Liver (tissue), 9 donors: ENCODE data around the gene GPR176. TPM values are rescaled to one million over a fixed set of nuclear protein-coding genes. Genes with fewer than 3 reads are reported as not detected.

ENCODE experiments used
- DNase-seq: peaks from one replicate; pipeline ENCODE4 v3.0.0-alpha.2; 2017; ENCODE audit warnings: low spot score
- H3K27ac ChIP-seq, 2 donors: one replicate each; pipeline ENCODE4 v1.7.0; 2013; ENCODE audit warnings: inconsistent platforms in 2 of 2, low read length in 2 of 2, control low read depth in 1 of 2, low read depth in 1 of 2, mild to moderate bottlenecking in 1 of 2
- H3K27me3 ChIP-seq, 4 donors: one replicate each; pipeline versions ENCODE4 v1.6.1 to v1.7.0; 2013; ENCODE audit warnings: low read length in 3 of 4, inconsistent platforms in 1 of 4, mild to moderate bottlenecking in 1 of 4, moderate library complexity in 1 of 4; ENCODE audit not compliant: control insufficient read depth in 4 of 4, insufficient read depth in 4 of 4
- H3K36me3 ChIP-seq, 4 donors: one replicate each; pipeline versions ENCODE4 v1.6.1 to v1.7.0; 2013; ENCODE audit warnings: low read length in 3 of 4, mild to moderate bottlenecking in 3 of 4, low read depth in 1 of 4, moderate library complexity in 1 of 4; ENCODE audit not compliant: control insufficient read depth in 4 of 4, insufficient read depth in 3 of 4
- H3K4me1 ChIP-seq, 4 donors: one replicate each; pipeline versions ENCODE4 v1.6.1 to v1.7.0; 2013; ENCODE audit warnings: low read length in 3 of 4, mild to moderate bottlenecking in 3 of 4, moderate library complexity in 1 of 4; ENCODE audit not compliant: control insufficient read depth in 4 of 4, insufficient read depth in 4 of 4
- H3K4me3 ChIP-seq, 3 donors: one replicate each; pipeline versions ENCODE4 v1.6.1 to v1.7.0; 2013; ENCODE audit warnings: low read length in 3 of 3, control low read depth in 1 of 3, low read depth in 1 of 3, mild to moderate bottlenecking in 1 of 3
- H3K9ac ChIP-seq, 2 donors: one replicate each; pipeline ENCODE4 v1.7.0; 2013; ENCODE audit warnings: low read length in 2 of 2, mild to moderate bottlenecking in 2 of 2, moderate library complexity in 2 of 2, control low read depth in 1 of 2, low read depth in 1 of 2
- H3K9me3 ChIP-seq, 4 donors: one replicate each; pipeline versions ENCODE4 v1.6.1 to v1.7.0; 2013; ENCODE audit warnings: low read length in 3 of 4; ENCODE audit not compliant: control insufficient read depth in 4 of 4
- ATF3 ChIP-seq: IDR thresholded peaks from 2 replicates; pipeline ENCODE4 v1.6.1; 2016; ENCODE audit warnings: antibody characterized with exemption
- CTCF ChIP-seq: fragments of 150-350 bp; IDR thresholded peaks from 2 replicates; pipeline ENCODE4 v1.5.1; 2017; ENCODE audit warnings: improper control_type of control experiment, low read depth, low read length; ENCODE audit not compliant: missing input control
- EGR1 ChIP-seq, 2 donors: IDR thresholded peaks; 2 replicates each; pipeline ENCODE4 v1.6.1; 2016 to 2018; ENCODE audit warnings: antibody characterized with exemption in 2 of 2, low read depth in 2 of 2
- FOXA1 ChIP-seq: IDR thresholded peaks from 2 replicates; pipeline ENCODE4 v1.6.1; 2016; ENCODE audit warnings: antibody characterized with exemption
- FOXA2 ChIP-seq: IDR thresholded peaks from 2 replicates; pipeline ENCODE4 v1.6.1; 2016; ENCODE audit warnings: antibody characterized with exemption
- GABPA ChIP-seq, 2 donors: IDR thresholded peaks in 1 of 2; conservative IDR thresholded peaks in 1 of 2; 2 replicates each; pipeline ENCODE4 v1.6.1; 2016; ENCODE audit warnings: antibody characterized with exemption in 2 of 2, mild to moderate bottlenecking in 1 of 2, moderate library complexity in 1 of 2
- HNF4A ChIP-seq, 2 donors: conservative IDR thresholded peaks; 2 replicates each; pipeline ENCODE4 v1.6.1; 2016; ENCODE audit warnings: antibody characterized with exemption in 2 of 2, mild to moderate bottlenecking in 2 of 2
- HNF4G ChIP-seq: IDR thresholded peaks from 2 replicates; pipeline ENCODE4 v1.6.1; 2016; ENCODE audit warnings: antibody characterized with exemption
- JUND ChIP-seq, 2 donors: IDR thresholded peaks; 2 replicates each; pipeline ENCODE4 v1.6.1; 2016; ENCODE audit warnings: antibody characterized with exemption in 2 of 2
- MAX ChIP-seq: IDR thresholded peaks from 2 replicates; pipeline ENCODE4 v1.6.1; 2016; ENCODE audit warnings: antibody characterized with exemption
- NR2F2 ChIP-seq: IDR thresholded peaks from 2 replicates; pipeline ENCODE4 v1.6.1; 2016; ENCODE audit warnings: antibody characterized with exemption
- RAD21 ChIP-seq, 2 donors: IDR thresholded peaks; 2 replicates each; pipeline ENCODE4 v1.6.1; 2016; ENCODE audit warnings: antibody characterized with exemption in 2 of 2, mild to moderate bottlenecking in 2 of 2
- REST ChIP-seq: IDR thresholded peaks from 2 replicates; pipeline ENCODE4 v1.6.1; 2016; ENCODE audit warnings: antibody characterized with exemption, mild to moderate bottlenecking
- RXRA ChIP-seq, 2 donors: IDR thresholded peaks; 2 replicates each; pipeline ENCODE4 v1.6.1; 2017 to 2018; ENCODE audit warnings: antibody characterized with exemption in 2 of 2, mild to moderate bottlenecking in 1 of 2
- SP1 ChIP-seq: IDR thresholded peaks from 2 replicates; pipeline ENCODE4 v1.6.1; 2018; ENCODE audit warnings: antibody characterized with exemption, mild to moderate bottlenecking
- TAF1 ChIP-seq: conservative IDR thresholded peaks from 2 replicates; pipeline ENCODE4 v1.6.1; 2016; ENCODE audit warnings: antibody characterized with exemption, mild to moderate bottlenecking
- YY1 ChIP-seq: IDR thresholded peaks from 2 replicates; pipeline ENCODE4 v1.6.1; 2016; ENCODE audit warnings: antibody characterized with exemption, mild to moderate bottlenecking
- ZBTB33 ChIP-seq: IDR thresholded peaks from 2 replicates; pipeline ENCODE4 v1.6.1; 2016; ENCODE audit warnings: antibody characterized with exemption
- WGBS: extraction: QIAGEN DNeasy Blood & Tissue Kit; methylation state at CpG from one replicate; pipeline ENCODE4 v1.1.7; 2013; 5-methylcytosine and 5-hydroxymethylcytosine counted together
- polyA plus RNA-seq, 2 donors: library from polyadenylated mRNA; stranded (reverse) in 1 of 2; unstranded in 1 of 2; fragments of 200-250 nt in 1 of 2; fragments of >200 nt in 1 of 2; fragmentation: Nextera tagmentation in 1 of 2; extraction: Ambion mirVana in 1 of 2; gene quantifications; one replicate each; pipeline versions ENCODE4 v1.2.1 to v1.2.3, GENCODE V29; 2013 to 2015
- total RNA-seq, 2 donors: library from RNA; depleted of rRNA; stranded (reverse); fragments of >200 nt; gene quantifications; one replicate each; pipeline ENCODE4 v1.2.3, GENCODE V29; 2014
- donor health status: healthy.
- donor health status: healthy.
- donor health status: healthy.
- donor health status: healthy.
- donor health status: healthy.

The GPR176 gene
- total and polyA plus RNA-seq, 4 donors: 0.44 to 1.7 (median 1.4) TPM

- 5% methylated on average over 1 of the region's 1 CpG for WGBS
- no peak for DNase-seq
- Histone ChIP-seq H3K36me3 (no peaks in the 10 kb centered on the region), H3K9me3 (no peaks in the 10 kb centered on the region), H3K9ac (no peak overlapping the region), H3K27ac (no peak overlapping the region), H3K4me1 (peaks cover 0 to 19% (median 17%) of the 10 kb centered on the region in 4 donors), H3K27me3 (no peaks in the 10 kb centered on the region), H3K4me3 (no peak overlapping the region)
- TF ChIP-seq ATF3 (no peak), CTCF (peak; percentile 32), FOXA2 (no peak), FOXA1 (no peak), MAX (peak; percentile 32), ZBTB33 (no peak), RXRA (IDR thresholded peaks at IDR 0.05) (peak; percentile 15 to 54), RAD21 (IDR thresholded peaks at IDR 0.05) (peak; percentile 77 to 78), JUND (IDR thresholded peaks at IDR 0.05) (no peak), GABPA (IDR thresholded peaks at IDR 0.05 in 1 of 2, conservative IDR thresholded peaks at IDR 0.05 in 1 of 2) (no peak), SP1 (no peak), REST (no peak), NR2F2 (no peak), YY1 (peak; percentile 17), EGR1 (IDR thresholded peaks at IDR 0.05; ENCODE audit: low read depth in 2 of 2) (no peak), HNF4G (no peak), TAF1 (no peak), HNF4A (conservative IDR thresholded peaks at IDR 0.05) (peak; percentile 35 to 54)
Observed at GRCh38 chr15:39887832-39888231, 32.2 kb downstream of the GPR176 start.
